EH (cell line): ENCODE data around the gene NT5E.
"Not testable (repeated sequence)": the region's sequence is repeated elsewhere in the genome, so short reads cannot be mapped to it uniquely, and the experiment has no call there.

Experiments
- DNase-seq: peaks from one replicate; pipeline ENCODE4 v3.0.0-alpha.2; 2015; ENCODE audit warnings: low read depth

Gene NT5E

DNA sequence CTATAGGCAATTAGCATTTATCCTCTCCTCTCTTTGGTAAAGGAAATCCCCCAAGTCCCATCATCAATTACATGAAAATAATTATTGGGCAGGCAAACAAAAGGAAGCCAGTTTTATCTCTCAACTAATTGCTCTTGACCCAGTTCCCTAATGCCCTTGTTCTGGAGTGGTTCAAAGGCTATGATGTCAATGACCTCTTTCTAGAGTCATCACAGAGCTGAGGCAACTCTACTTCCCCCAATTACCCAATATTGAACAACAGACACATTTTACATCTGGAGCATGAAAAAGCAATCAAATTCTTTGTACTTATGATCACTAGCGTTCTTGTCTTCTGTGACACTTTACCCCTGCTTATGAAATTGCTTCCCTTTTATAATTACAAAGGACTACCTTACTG is 43.5 kb downstream of the NT5E start:
- DNase-seq: no peak

DNA sequence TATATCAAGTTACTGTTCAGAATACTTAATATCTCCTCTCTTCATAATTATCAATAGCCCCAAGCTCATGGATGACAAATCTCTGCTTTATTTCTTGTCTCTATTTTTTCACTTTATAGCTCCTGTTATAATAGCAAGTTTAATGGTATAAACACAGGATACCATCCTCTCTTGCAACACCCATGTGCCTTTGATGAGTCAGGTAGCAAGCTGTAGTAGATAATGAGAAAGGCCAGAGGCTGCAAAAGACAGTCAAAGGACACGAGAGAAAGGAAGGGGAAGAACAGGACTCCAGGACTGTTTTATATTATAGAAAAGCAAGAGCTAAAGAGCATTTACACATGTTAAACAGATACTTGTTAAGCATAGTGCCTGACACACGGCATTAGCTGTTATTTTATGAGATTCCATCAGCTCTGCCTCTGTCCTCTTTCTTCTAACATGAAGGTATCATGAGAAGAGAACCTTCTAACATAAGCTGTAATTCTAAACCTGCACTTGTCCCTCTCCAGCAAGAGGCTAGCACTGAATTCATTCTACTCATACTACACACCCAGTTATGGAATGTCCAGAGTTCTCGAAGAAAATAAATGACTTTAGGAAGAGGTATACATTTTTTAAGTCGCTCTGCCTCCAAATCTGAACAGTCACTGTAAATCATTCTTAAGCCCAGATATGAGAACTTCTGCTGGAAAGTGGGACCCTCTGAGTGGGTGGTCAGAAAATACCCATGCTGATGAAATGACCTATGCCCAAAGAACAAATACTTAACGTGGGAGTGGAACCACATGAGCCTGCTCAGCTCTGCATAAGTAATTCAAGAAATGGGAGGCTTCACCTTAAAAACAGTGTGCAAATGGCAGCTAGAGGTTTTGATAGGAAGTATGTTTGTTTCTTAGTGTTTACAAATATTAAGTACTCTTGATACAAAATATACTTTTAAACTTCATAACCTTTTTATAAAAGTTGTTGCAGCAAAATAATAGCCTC is 45.0 kb downstream of the NT5E start:
- DNase-seq: peak; percentile 46

DNA sequence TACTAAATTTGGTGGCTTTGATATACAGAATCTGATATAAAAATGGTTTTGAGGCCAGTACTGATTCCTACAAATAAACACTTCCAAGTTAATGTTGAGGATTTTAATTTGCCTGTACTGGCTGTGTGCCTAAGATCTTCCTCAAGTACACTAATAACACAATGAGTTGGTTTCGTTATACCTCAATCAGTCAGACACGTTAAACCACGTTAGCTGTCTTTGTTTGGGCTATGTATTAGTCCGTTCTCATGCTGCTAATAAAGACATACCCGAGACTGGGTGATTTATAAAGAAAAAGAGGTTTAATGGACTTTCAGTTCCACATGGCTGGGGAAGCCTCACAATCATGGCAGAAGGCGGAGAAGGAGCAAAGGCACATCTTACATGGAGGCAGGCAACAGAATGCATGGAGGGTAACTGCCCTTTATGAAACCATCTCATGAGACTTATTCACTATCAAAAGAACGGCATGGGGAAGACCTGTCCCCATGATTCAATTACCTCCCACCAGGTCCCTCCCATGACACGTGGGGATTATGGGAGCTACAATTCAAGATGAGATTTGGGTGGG is 46.2 kb downstream of the NT5E start:
- DNase-seq: no peak

GRCh38 chr6:85496856-85497255 is 47.0 kb downstream of the NT5E start:
- no peak for DNase-seq

GRCh38 chr6:85498596-85499258 is 48.8 kb downstream of the NT5E start:
- DNase-seq: peak; percentile 18

GRCh38 chr6:85506441-85507093 is 56.7 kb downstream of the NT5E start:
- no peak for DNase-seq

- DNase-seq: peak; percentile 33
Observed at GRCh38 chr6:85516168-85516567, 66.3 kb downstream of the NT5E start.

DNA sequence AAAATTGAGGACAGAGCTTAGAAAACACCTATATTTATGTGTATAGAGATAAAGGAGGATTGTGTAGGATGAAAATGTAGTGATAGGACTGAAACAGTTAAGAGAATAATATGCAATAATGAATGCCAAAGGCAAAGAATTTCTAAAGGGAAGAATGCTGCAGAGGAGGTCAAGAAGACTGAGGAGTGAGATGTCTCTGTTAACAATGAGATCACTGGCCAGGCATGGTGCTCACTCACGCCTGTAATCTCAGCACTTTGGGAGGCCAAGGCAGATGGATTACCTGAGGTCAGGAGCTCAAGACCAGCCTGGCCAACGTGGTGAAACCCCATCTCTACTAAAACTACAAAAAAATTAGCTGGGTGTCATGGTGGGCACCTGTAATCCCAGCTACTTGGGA is 74.4 kb downstream of the NT5E start:
- DNase-seq: not testable (repeated sequence)

- DNase-seq: peak; percentile 13
Observed at GRCh38 chr6:85537055-85537494, 87.2 kb downstream of the NT5E start.

DNA sequence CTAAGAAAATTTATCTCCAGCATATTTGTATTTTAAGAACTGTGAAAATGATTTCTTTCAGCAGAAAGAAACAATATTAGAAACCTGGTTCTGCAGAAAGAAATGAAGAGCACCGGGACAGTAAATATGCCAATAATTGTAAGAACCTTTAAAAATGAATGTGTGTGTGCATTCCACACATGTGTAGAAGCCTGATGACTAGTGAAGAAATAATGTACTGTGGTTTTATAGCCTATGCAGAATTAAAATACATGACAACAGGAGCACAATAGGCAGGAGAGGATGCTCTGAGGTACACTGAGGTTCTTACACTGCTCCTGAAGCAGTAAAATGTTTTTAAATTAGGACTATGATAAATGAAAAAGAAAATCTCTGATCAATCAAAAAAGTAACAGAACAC is 94.9 kb downstream of the NT5E start:
- DNase-seq: peak; percentile 44
